Measurements from ENCODE around the gene EXOC2.

The EXOC2 gene

DNA sequence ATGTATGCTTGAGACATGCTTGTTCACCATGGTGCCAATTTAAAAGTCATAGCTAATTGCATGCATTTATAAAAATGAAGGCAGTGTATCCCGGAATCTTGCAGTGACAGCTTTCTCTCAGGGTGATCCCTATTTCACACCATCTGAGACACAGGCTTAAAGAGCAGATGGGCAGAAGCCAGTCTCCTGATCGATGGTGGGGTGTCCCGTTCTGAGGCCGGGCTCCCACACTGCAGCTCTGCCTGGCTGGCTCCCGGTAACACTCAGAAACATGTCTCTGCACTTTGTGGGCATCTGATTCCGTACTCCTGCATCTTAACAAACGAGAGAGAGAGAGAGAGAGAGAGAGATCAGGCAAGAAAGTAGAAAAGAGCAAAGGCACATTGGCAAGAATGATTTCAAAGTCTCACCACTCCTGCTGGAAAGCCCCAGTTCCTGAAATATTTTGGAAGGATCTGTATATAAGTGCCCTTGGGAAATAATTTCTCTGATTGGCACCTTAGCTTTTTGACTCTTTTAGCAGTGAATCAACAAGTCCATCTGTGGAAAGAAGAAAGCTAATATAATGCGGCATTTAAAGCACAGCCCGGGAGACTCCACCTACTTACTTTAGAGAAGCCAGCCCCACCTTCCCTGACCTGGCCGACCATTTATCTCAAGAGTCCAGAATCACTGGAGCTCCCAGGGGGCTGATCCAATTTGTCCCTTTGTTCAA lies 36.8 kb upstream of the EXOC2 start:
- in situ Hi-C loops (cut with HindIII; ENCODE audit: low sequenced_read_pairs) = no loop called here
- DNase-seq (ENCODE audit: low read depth, low spot score) = no peak

DNA sequence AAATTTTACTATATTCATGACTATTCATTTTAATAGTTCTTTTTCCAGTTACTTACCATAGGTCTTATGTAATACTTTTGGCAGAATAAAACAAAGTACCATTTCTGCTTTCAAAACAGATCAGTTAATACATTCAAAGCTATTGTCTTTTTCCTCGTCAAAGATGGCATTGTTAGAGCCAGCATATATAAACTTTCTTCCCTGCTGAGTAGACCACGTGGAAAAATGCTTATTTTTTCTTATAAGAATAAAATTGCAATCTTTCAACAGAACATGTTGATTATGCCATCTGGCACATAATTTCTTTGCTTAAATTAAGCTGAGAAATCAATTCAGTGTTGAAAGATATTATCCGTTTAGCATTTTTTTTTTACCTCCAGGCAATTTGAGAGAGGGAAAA lies 34.9 kb upstream of the EXOC2 start:
- TF ChIP-seq, protein P1, sequence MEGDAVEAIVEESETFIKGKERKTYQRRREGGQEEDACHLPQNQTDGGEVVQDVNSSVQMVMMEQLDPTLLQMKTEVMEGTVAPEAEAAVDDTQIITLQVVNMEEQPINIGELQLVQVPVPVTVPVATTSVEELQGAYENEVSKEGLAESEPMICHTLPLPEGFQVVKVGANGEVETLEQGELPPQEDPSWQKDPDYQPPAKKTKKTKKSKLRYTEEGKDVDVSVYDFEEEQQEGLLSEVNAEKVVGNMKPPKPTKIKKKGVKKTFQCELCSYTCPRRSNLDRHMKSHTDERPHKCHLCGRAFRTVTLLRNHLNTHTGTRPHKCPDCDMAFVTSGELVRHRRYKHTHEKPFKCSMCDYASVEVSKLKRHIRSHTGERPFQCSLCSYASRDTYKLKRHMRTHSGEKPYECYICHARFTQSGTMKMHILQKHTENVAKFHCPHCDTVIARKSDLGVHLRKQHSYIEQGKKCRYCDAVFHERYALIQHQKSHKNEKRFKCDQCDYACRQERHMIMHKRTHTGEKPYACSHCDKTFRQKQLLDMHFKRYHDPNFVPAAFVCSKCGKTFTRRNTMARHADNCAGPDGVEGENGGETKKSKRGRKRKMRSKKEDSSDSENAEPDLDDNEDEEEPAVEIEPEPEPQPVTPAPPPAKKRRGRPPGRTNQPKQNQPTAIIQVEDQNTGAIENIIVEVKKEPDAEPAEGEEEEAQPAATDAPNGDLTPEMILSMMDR (IDR thresholded peaks at IDR 0.05; ENCODE audit: low read depth, low read length) = no peak
- in situ Hi-C loops (cut with HindIII; ENCODE audit: low sequenced_read_pairs) = no loop called here

More for the DNA sequence above, 36.8 kb upstream of the EXOC2 start:
- TF ChIP-seq, protein P1 (IDR thresholded peaks at IDR 0.05; ENCODE audit: low read depth, low read length) = no peak
- H3K4me3 ChIP-seq (ENCODE audit: low read depth, low read length) = no peak overlapping the region

DNA sequence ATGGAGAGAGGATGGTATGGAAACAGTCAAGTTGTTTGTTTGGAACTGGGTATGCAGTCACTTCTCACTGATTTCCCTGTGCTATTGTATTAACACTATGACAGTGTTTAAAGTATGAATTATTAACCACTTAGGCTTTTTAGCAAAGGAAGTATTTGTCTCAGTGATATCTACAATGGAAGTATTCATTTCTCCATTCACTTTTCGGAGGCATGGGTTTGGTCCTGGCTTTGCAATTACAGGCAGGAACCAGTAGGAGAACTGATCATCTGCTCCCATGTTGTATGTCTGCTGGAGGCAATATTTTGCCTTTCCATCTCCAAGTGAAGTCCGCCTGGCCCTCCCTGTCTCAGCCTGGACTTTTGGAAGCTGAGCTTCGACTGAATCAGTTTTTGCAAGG lies 30.6 kb upstream of the EXOC2 start:
- in situ Hi-C loops (cut with HindIII; ENCODE audit: low sequenced_read_pairs) = no loop called here
- DNase-seq (ENCODE audit: low read depth, low spot score) = no peak
- no peak overlapping the region for H3K4me3 ChIP-seq (ENCODE audit: low read depth, low read length)
- TF ChIP-seq, protein P1 (IDR thresholded peaks at IDR 0.05; ENCODE audit: low read depth, low read length) = peak; percentile 36

More for the DNA sequence above, 34.9 kb upstream of the EXOC2 start:
- no peak overlapping the region for H3K4me3 ChIP-seq (ENCODE audit: low read depth, low read length)
- no peak for DNase-seq (ENCODE audit: low read depth, low spot score)

DNA sequence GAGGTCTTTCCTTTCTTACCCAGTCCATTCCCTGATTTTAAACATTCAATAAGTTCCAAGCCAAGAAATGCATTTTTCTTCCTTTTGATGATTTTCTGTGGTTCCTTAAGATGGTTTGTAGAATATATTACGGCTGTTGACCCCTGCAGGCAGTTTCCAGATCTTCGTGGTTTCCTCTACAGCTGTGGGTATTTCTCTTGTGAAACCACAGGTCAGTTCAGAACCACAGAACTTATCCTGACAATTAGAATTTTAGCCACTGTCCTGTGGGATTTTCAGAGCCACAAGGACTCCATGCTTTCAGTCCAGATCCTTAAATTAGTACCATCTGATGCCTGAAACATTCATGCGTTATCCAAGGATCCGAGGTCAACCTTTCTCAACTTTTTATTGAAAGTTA lies 29.7 kb upstream of the EXOC2 start:
- DNase-seq (ENCODE audit: low read depth, low spot score) = peak; percentile 68
- TF ChIP-seq, protein P1 (IDR thresholded peaks at IDR 0.05; ENCODE audit: low read depth, low read length) = peak; percentile 4
- H3K4me3 ChIP-seq (ENCODE audit: low read depth, low read length) = no peak overlapping the region
- in situ Hi-C loops (cut with HindIII; ENCODE audit: low sequenced_read_pairs) = no loop called here

DNA sequence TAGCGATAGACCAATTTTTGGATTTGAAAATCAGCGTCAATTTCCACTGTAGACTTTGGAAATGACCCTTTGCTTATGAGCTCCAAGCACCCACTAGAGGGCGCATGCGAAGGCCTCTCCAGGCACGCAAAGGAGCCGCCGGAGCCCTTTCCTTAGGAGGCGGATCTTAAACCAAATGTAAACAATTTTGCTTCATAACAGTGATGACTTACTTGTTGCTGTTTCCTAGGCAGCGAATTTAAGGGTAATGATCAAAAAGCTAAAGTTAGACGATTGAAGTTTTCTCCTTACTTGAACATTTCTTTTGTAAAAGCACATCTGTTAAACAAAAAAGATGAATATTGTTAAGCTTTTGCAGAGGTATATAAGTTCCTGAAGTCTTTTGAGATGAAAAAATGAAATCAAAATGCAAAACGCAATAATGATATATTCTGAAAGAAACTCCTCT lies 29.2 kb upstream of the EXOC2 start:
- in situ Hi-C loops (cut with HindIII; ENCODE audit: low sequenced_read_pairs) = no loop called here
- peak; percentile 82 for DNase-seq (ENCODE audit: low read depth, low spot score)
- TF ChIP-seq, protein P1 (IDR thresholded peaks at IDR 0.05; ENCODE audit: low read depth, low read length) = peak; percentile 94
- H3K4me3 ChIP-seq (ENCODE audit: low read depth, low read length) = no peak overlapping the region

DNA sequence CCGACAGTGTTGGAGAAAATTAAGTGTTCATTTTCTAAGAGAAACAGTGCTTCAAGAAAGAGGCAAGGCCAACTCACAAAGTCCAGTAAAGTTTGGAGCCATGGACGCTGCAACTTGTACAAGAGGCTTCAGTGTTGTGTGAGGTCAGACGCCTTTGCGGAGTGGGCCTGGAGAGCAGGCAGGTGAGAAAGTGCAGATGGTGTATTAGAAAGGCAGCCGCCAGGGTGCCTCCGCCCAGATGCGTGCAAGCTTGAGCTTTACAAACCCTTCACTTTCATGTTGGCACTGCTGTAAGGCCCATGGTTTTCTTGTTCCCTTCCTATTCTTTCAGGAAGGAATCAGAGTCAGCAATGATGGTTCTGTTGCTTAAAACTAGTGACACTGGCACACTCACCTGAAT lies 25.4 kb upstream of the EXOC2 start:
- in situ Hi-C loops (cut with HindIII; ENCODE audit: low sequenced_read_pairs) = no loop called here
- H3K4me3 ChIP-seq (ENCODE audit: low read depth, low read length) = no peak overlapping the region
- TF ChIP-seq, protein P1 (IDR thresholded peaks at IDR 0.05; ENCODE audit: low read depth, low read length) = no peak
- DNase-seq (ENCODE audit: low read depth, low spot score) = no peak
